Right lobe of liver (tissue), 6 donors: ENCODE measurements around the gene CAMK1G. TPM values are rescaled to one million over a fixed set of nuclear protein-coding genes. Genes with fewer than 3 reads are reported as not detected.

Experiments
- ATAC-seq, 4 donors: fragments of 200-7000 bp; cut with Tn5 transposase; one replicate each; pipeline ENCODE4 v1.9.1; 2020; ENCODE audit warnings: mild to moderate bottlenecking in 4 of 4, moderate library complexity in 4 of 4
- DNase-seq, 3 donors: peaks; one replicate each; pipeline ENCODE4 v3.0.0-alpha.2; 2020
- H3K27ac ChIP-seq, 3 donors: fragments of 200-600 bp; one replicate each; pipeline ENCODE4 v1.8.0; 2022
- H3K27me3 ChIP-seq, 2 donors: fragments of 200-600 bp; one replicate each; pipeline ENCODE4 v1.8.0; 2022
- H3K36me3 ChIP-seq, 4 donors: fragments of 200-600 bp; sonication (generic) in 1 of 4; one replicate each; pipeline versions ENCODE4 v1.5.1 to v1.8.0; 2017 to 2022; ENCODE audit warnings: control low read depth in 1 of 4
- H3K4me1 ChIP-seq, 4 donors: fragments of 200-600 bp; sonication (generic) in 1 of 4; one replicate each; pipeline versions ENCODE4 v1.5.1 to v1.8.0; 2017 to 2022; ENCODE audit warnings: control low read depth in 1 of 4
- H3K4me3 ChIP-seq, 3 donors: fragments of 200-600 bp; one replicate each; pipeline ENCODE4 v1.8.0; 2022
- H3K9me3 ChIP-seq, 4 donors: fragments of 200-600 bp; sonication (generic) in 1 of 4; one replicate each; pipeline versions ENCODE4 v1.5.1 to v1.8.0; 2017 to 2022; ENCODE audit warnings: control low read depth in 1 of 4
- CTCF ChIP-seq, 4 donors: fragments of 200-600 bp in 3 of 4; fragments of 450-650 bp in 1 of 4; IDR thresholded peaks; one replicate each; pipeline versions ENCODE4 v1.5.1 to v1.8.0; 2016 to 2022; ENCODE audit warnings: antibody characterized with exemption in 4 of 4, mild to moderate bottlenecking in 2 of 4
- POLR2A ChIP-seq: fragments of 450-650 bp; IDR thresholded peaks from one replicate; pipeline ENCODE4 v1.6.1; 2017; ENCODE audit warnings: antibody characterized with exemption, mild to moderate bottlenecking
- WGBS: methylation state at CpG from one replicate; pipeline ENCODE4 v1.1.6; 2018; ENCODE audit warnings: low coverage, low lambda C conversion rate; ENCODE audit not compliant: insufficient coverage; ENCODE audit errors: missing lambda C conversion rate; 5-methylcytosine and 5-hydroxymethylcytosine counted together
- intact Hi-C, 2 donors: fragments of 100-400 bp; cut with DNase I; formaldehyde crosslinking; loops; one replicate each; pipeline versions ENCODE4 v1.11.2 to v1.14.1; 2022
- microRNA-seq, 2 donors: library from miRNA; unstranded; fragments of <30 nt; microRNA quantifications; one replicate each; pipeline ENCODE4, GENCODE V29; 2019 to 2020
- total RNA-seq, 6 experiments: library from RNA; depleted of rRNA in 2 of 6; stranded (reverse); fragments of >200 nt in 2 of 6; fragmentation: NEBNext Ultra II Directional in 3 of 6; extraction: Animal tissue kit (Norgen Biotek cat#: 25700) in 3 of 6; gene quantifications; one replicate each; pipeline versions ENCODE4 v1.1.0 to v1.2.4, GENCODE V29; 2016 to 2023
- donor health status: DM: no; HTN: yes; CAD: no.
- donor health status: DM: no; HTN: no; CAD: no.
- donor health status: DM: no; HTN: no; CAD: no.
- donor health status: DM: no; HTN: yes; CAD: no.
- donor health status: DM: no; HTN: yes; CAD: no.

CAMK1G gene
- total RNA-seq, 6 experiments from 2014 or later: 0.17 to 0.80 (median 0.37) TPM; not detected in 2

- ATAC-seq: peak in 3 of 4 donors; percentile 0 to 4 (median 1)
- peaks cover 0 to 76% (median 38%) of the 10 kb centered on the region in 4 donors for H3K4me1 ChIP-seq
- no peaks in the 10 kb centered on the region for H3K27me3 ChIP-seq
- DNase-seq: no peak
- peak overlapping the region in 2 of 3 donors; percentile 24 to 45 for H3K27ac ChIP-seq
- no peak overlapping the region for H3K4me3 ChIP-seq
- whole genome bisulfite sequencing: 41% methylated on average over 2 of the region's 5 CpGs
- intact Hi-C loops: no loop called here
- no peak for TF ChIP-seq CTCF (IDR thresholded peaks at IDR 0.05)
- no peak for TF ChIP-seq POLR2A
- no peaks in the 10 kb centered on the region for H3K9me3 ChIP-seq
- H3K36me3 ChIP-seq: no peaks in the 10 kb centered on the region
These were observed 74.4 kb downstream of the CAMK1G start for GRCh38 chr1:209657918-209658317.

- H3K27ac ChIP-seq: no peak overlapping the region
- 32% methylated on average over 5 of the region's 5 CpGs for WGBS
- no peak for DNase-seq
- H3K4me1 ChIP-seq: peaks cover 0 to 77% (median 35%) of the 10 kb centered on the region in 4 donors
- no peaks in the 10 kb centered on the region for H3K27me3 ChIP-seq
- no peaks in the 10 kb centered on the region for H3K36me3 ChIP-seq
- H3K4me3 ChIP-seq: no peak overlapping the region
- H3K9me3 ChIP-seq: no peaks in the 10 kb centered on the region
- intact Hi-C loops: no loop called here
- TF ChIP-seq CTCF (IDR thresholded peaks at IDR 0.05) (no peak), POLR2A (no peak)
- ATAC-seq: no peak
These were observed 76.4 kb downstream of the CAMK1G start for GRCh38 chr1:209659909-209660308.

- TF ChIP-seq CTCF (IDR thresholded peaks at IDR 0.05): no peak
- no peak for TF ChIP-seq POLR2A
- Histone ChIP-seq H3K27ac (no peak overlapping the region), H3K36me3 (no peaks in the 10 kb centered on the region), H3K27me3 (no peaks in the 10 kb centered on the region), H3K9me3 (no peaks in the 10 kb centered on the region), H3K4me3 (no peak overlapping the region), H3K4me1 (peaks cover 0 to 67% (median 34%) of the 10 kb centered on the region in 4 donors)
- intact Hi-C loops: no loop called here
- 62% methylated on average over 1 of the region's 1 CpG for WGBS
- DNase-seq: no peak
- no peak for ATAC-seq
These were observed 77.6 kb downstream of the CAMK1G start for GRCh38 chr1:209661071-209661470.

GRCh38 chr1:209662879-209663327 lies 79.4 kb downstream of the CAMK1G start:
- H3K27ac ChIP-seq: peak overlapping the region in 2 of 3 donors; percentile 28 to 60
- H3K36me3 ChIP-seq: no peaks in the 10 kb centered on the region

More at GRCh38 chr1:209662879-209663327, 79.4 kb downstream of the CAMK1G start:
- peak; percentile 74 to 90 (median 76) for ATAC-seq
- TF ChIP-seq POLR2A (peak; percentile 31), CTCF (IDR thresholded peaks at IDR 0.05) (no peak)
- Histone ChIP-seq H3K4me3 (no peak overlapping the region), H3K9me3 (no peaks in the 10 kb centered on the region), H3K4me1 (peaks cover 0 to 63% (median 31%) of the 10 kb centered on the region in 4 donors), H3K27me3 (no peaks in the 10 kb centered on the region)
- DNase-seq: no peak
- 31% methylated on average over 3 of the region's 3 CpGs for WGBS
- intact Hi-C loops: no loop called here

Small RNAs within 50 kb of the gene (microRNA-seq; reads per million reads assigned to microRNA genes)
- 0 reads per million in 2 donors for gene MIR4260

Other genes starting within 250 kb of the CAMK1G start
- 10 to 100 TPM in 1 of 6 experiments, 1 to 10 TPM in 5; 5.0 to 14.6 (median 8.4) TPM for gene LAMB3, start 68.7 kb downstream of the CAMK1G start, total RNA-seq
- gene G0S2, start 91.7 kb downstream of the CAMK1G start, total RNA-seq: 100 to 1,000 TPM in 4 of 6 experiments, 10 to 100 TPM in 2; 36.9 to 749 (median 247) TPM
- gene HSD11B1, start 121.1 kb downstream of the CAMK1G start, total RNA-seq: 100 to 1,000 TPM; 281 to 749 (median 512) TPM
- gene TRAF3IP3, start 172.3 kb downstream of the CAMK1G start, total RNA-seq: 1 to 10 TPM in 5 of 6 experiments, under 1 TPM in 1; 0.95 to 7.7 (median 1.6) TPM
- 1 to 10 TPM in 3 of 6 experiments, under 1 TPM in 3; 0.81 to 1.6 (median 1.0) TPM for gene C1orf74, start 200.8 kb downstream of the CAMK1G start, total RNA-seq
- 10 to 100 TPM; 24.9 to 33.9 (median 28.9) TPM for gene IRF6, start 222.4 kb downstream of the CAMK1G start, total RNA-seq
- 1 to 10 TPM; 4.6 to 10.0 (median 6.4) TPM for gene UTP25, start 244.3 kb downstream of the CAMK1G start, total RNA-seq